K562 (cell line): ENCODE measurements around the gene EGLN1. TPM values are rescaled to one million over a fixed set of nuclear protein-coding genes. Genes with fewer than 3 reads are reported as not detected.

ENCODE experiments used
- ADNP ChIP-seq: fragments of 200-800 bp; sonication (Bioruptor generic); IDR thresholded peaks from 2 replicates; pipeline ENCODE4 v1.6.1; 2016; ENCODE audit warnings: missing genetic modification characterization, missing compliant biosample characterization
- CBX8 ChIP-seq: fragments of 200-600 bp; sonication (generic); IDR thresholded peaks from 2 replicates; pipeline ENCODE4 v1.6.1; 2012; ENCODE audit warnings: borderline replicate concordance, mixed run types, low read depth, mild to moderate bottlenecking, moderate library complexity, mixed read lengths, low read length, control low read depth, inconsistent platforms; ENCODE audit not compliant: poor library complexity, severe bottlenecking; ENCODE audit errors: extremely low read depth
- CHCHD3 ChIP-seq: fragments of 250-450 bp; sonication (Bioruptor Pico); IDR thresholded peaks from 2 replicates; pipeline ENCODE4 v2.1.2; 2022; ENCODE audit warnings: mild to moderate bottlenecking
- CHD2 ChIP-seq: IDR thresholded peaks from 2 replicates; pipeline ENCODE4 v1.6.1; 2011; ENCODE audit warnings: low read depth, low read length
- HDAC1 ChIP-seq, 2 experiments: fragments of 450-650 bp; IDR thresholded peaks; 2 replicates each; pipeline ENCODE4 v1.6.1; 2016 to 2017; ENCODE audit warnings: inconsistent platforms in 1 of 2, mild to moderate bottlenecking in 1 of 2, moderate library complexity in 1 of 2
- HDAC6 ChIP-seq: IDR thresholded peaks from 2 replicates; pipeline ENCODE4 v1.6.1; 2012; ENCODE audit warnings: low read depth, mild to moderate bottlenecking, control low read depth, inconsistent platforms, low read length, moderate library complexity
- HMGXB4 ChIP-seq: sonication (generic); formaldehyde crosslinking; IDR thresholded peaks from 2 replicates; pipeline ENCODE4 v1.8.1; 2023; ENCODE audit warnings: mild to moderate bottlenecking, missing genetic modification reagents
- KAT2B ChIP-seq: IDR thresholded peaks from one replicate; pipeline ENCODE4 v1.6.1; 2012; ENCODE audit warnings: low read depth, mild to moderate bottlenecking, control low read depth, inconsistent platforms, low read length, moderate library complexity
- RBFOX2 ChIP-seq: fragments of 200-400 bp; formaldehyde crosslinking; IDR thresholded peaks from 2 replicates; pipeline ENCODE4 v1.6.1; 2017; ENCODE audit warnings: low read depth, mild to moderate bottlenecking, low read length, moderate library complexity
- SMAD2 ChIP-seq: fragments of 150-350 bp; IDR thresholded peaks from 2 replicates; pipeline ENCODE4 v1.6.1; 2014; ENCODE audit warnings: low read depth, mild to moderate bottlenecking, low read length
- SMAD3 ChIP-seq: fragments of 450-650 bp; formaldehyde crosslinking; conservative IDR thresholded peaks from 2 replicates; pipeline ENCODE4 v1.4.0; 2020; ENCODE audit warnings: mild to moderate bottlenecking
- STAT5A ChIP-seq: IDR thresholded peaks from 2 replicates; pipeline ENCODE4 v1.6.1; 2012; ENCODE audit warnings: low read length, inconsistent platforms, borderline replicate concordance
- TCFL5 ChIP-seq: fragments of 250-450 bp; sonication (Bioruptor Pico); conservative IDR thresholded peaks from 2 replicates; pipeline ENCODE4 v1.6.1; 2021; ENCODE audit warnings: mild to moderate bottlenecking, moderate library complexity, matching md5 sums
- ZNF318 ChIP-seq, 2 experiments: fragments of 450-650 bp; IDR thresholded peaks; 2 replicates each; pipeline ENCODE4 v1.6.1; 2016; ENCODE audit warnings: mild to moderate bottlenecking in 2 of 2, borderline replicate concordance in 1 of 2, low read depth in 1 of 2, moderate library complexity in 1 of 2
- ZNF512 ChIP-seq: IDR thresholded peaks from 2 replicates; pipeline ENCODE4 v1.6.1; 2016; ENCODE audit warnings: missing genetic modification characterization, missing compliant biosample characterization
- polyA plus RNA-seq, 8 experiments: library from polyadenylated mRNA; depleted of rRNA in 4 of 8; stranded (reverse) in 5 of 8; unstranded in 3 of 8; fragments of >200 nt; fragmentation: Nextera tagmentation in 2 of 8; fragmentation: Illumina TruSeq in 1 of 8; extraction: Ambion mirVana in 2 of 8; extraction: Trizol in 1 of 8; gene quantifications; 2 replicates each; pipeline versions ENCODE4 v1.2.1 to v1.2.3, GENCODE V29; 2011 to 2014; ENCODE audit warnings: inconsistent platforms in 1 of 8, missing spikeins in 1 of 8
- total RNA-seq, 7 experiments: library from RNA; depleted of rRNA in 6 of 7; stranded (reverse); fragments of >200 nt in 6 of 7; fragmentation: Illumina TruSeq in 2 of 7; extraction: Trizol in 2 of 7; gene quantifications; 2 replicates each; pipeline versions ENCODE4 v1.2.1 to v1.2.3, GENCODE V29; 2011 to 2021; ENCODE audit warnings: low replicate concordance in 1 of 7

The EGLN1 gene
- total and polyA plus RNA-seq, 9 of the 15 experiments (the other 6 are each of a cell fraction or from before 2014, with no cell fraction given), result 5.2 to 54.3 (median 24.6) TPM

- no peak for TF ChIP-seq ZNF318 (IDR thresholded peaks at IDR 0.05; ENCODE audit: borderline replicate concordance in 1 of 2, low read depth in 1 of 2)
- no peak for TF ChIP-seq ADNP (tag)
- no peak for TF ChIP-seq CHCHD3 (CRISPR knock-in tag)
- peak in 1 of 2 experiments; percentile 96; a peak in 2 of 4 replicates for TF ChIP-seq HDAC1 (IDR thresholded peaks at IDR 0.05)
- TF ChIP-seq ZNF512 (tag), result no peak
- no peak for TF ChIP-seq SMAD2
- TF ChIP-seq CHD2, result peak; percentile 99
- no peak for TF ChIP-seq HDAC6
- no peak for TF ChIP-seq TCFL5 (CRISPR knock-in tag)
- TF ChIP-seq KAT2B, result no peak
- peak; percentile 70; the same call in 1 of the 2 replicates for TF ChIP-seq HMGXB4 (CRISPR knock-in tag)
- peak; percentile 70; the same call in 1 of the 2 replicates for TF ChIP-seq SMAD3 (CRISPR knock-in tag)
- TF ChIP-seq STAT5A, result no peak
- peak; percentile 92 for TF ChIP-seq RBFOX2
- TF ChIP-seq CBX8, result no peak
Observed at GRCh38 chr1:231337472-231338269, 84.4 kb downstream of the EGLN1 start, which contains the start of gene EXOC8 (continued).
